B cell (primary cell): Measurements from ENCODE around the gene MOK. TPM values are rescaled to one million over a fixed set of nuclear protein-coding genes. Genes with fewer than 3 reads are reported as not detected.

ENCODE experiments used
- ATAC-seq: fragments of 200-7000 bp; cut with Tn5 transposase; one replicate; pipeline ENCODE4 v1.10.0; 2021; ENCODE audit warnings: low read depth, mild to moderate bottlenecking, moderate number of reproducible peaks, moderate library complexity
- CTCF ChIA-PET: fragments of 350-600 bp; sonication (Branson Sonifier 250); formaldehyde crosslinking; loops from one replicate; lab custom pipeline; 2021; ENCODE audit warnings: antibody characterized with exemption, inconsistent platforms; lab: Charles Lee
- POLR2A ChIA-PET: fragments of 350-600 bp; sonication (Branson Sonifier 250); formaldehyde crosslinking; loops from one replicate; lab custom pipeline; 2021; ENCODE audit warnings: antibody characterized with exemption; lab: Charles Lee
- DNase-seq: peaks from one replicate; pipeline ENCODE4 v3.0.0; 2013
- H2AFZ ChIP-seq: 2 replicates; pipeline ENCODE4 v1.6.1; 2012; ENCODE audit warnings: mild to moderate bottlenecking, low read depth, low read length; ENCODE audit not compliant: insufficient read depth, poor library complexity, severe bottlenecking
- H3K27ac ChIP-seq, 2 donors: 1 replicate in 1 of 2; 2 replicates in 1 of 2; pipeline ENCODE4 v1.5.1; 2012 to 2013; ENCODE audit warnings: low read length in 2 of 2, mild to moderate bottlenecking in 2 of 2, moderate library complexity in 1 of 2
- H3K27me3 ChIP-seq, 4 experiments: fragments of 200-600 bp in 1 of 4; sonication (generic) in 1 of 4; replicated peaks in 1 of 4; 1 replicate in 2 of 4; 2 replicates in 2 of 4; pipeline versions ENCODE4 v1.6.1 to v1.7.0; 2013 to 2016; ENCODE audit warnings: low read length in 3 of 4, mild to moderate bottlenecking in 2 of 4, mixed read lengths in 1 of 4, moderate library complexity in 1 of 4; ENCODE audit not compliant: insufficient read depth in 4 of 4, control insufficient read depth in 3 of 4; ENCODE audit errors: control extremely low read depth in 1 of 4
- H3K36me3 ChIP-seq, 2 experiments: replicated peaks in 1 of 2; 1 replicate in 1 of 2; 2 replicates in 1 of 2; pipeline versions ENCODE4 v1.6.1 to v1.7.1; 2013; ENCODE audit warnings: low read length in 1 of 2; ENCODE audit not compliant: insufficient read depth in 2 of 2, control insufficient read depth in 1 of 2; ENCODE audit errors: control extremely low read depth in 1 of 2, extremely low read depth in 1 of 2
- H3K4me1 ChIP-seq, 2 donors: fragments of 200-600 bp in 1 of 2; sonication (generic) in 1 of 2; 1 replicate in 1 of 2; 2 replicates in 1 of 2; pipeline versions ENCODE4 v1.5.1 to v1.6.1; 2013 to 2017; ENCODE audit warnings: low read length in 2 of 2; ENCODE audit not compliant: control insufficient read depth in 2 of 2, insufficient read depth in 2 of 2
- H3K4me2 ChIP-seq: replicated peaks from 2 replicates; pipeline ENCODE3; 2012; ENCODE audit warnings: mild to moderate bottlenecking, low read depth, low read length; ENCODE audit not compliant: poor library complexity, severe bottlenecking
- H3K4me3 ChIP-seq, 5 experiments: fragments of 200-600 bp in 1 of 5; sonication (generic) in 1 of 5; 1 replicate in 3 of 5; 2 replicates in 2 of 5; pipeline versions ENCODE4 v1.5.1 to v1.7.0; 2011 to 2016; ENCODE audit warnings: low read length in 4 of 5, mild to moderate bottlenecking in 4 of 5, low read depth in 2 of 5, control low read depth in 1 of 5, moderate library complexity in 1 of 5; ENCODE audit not compliant: insufficient read depth in 1 of 5; ENCODE audit errors: control extremely low read depth in 1 of 5, extremely low read depth in 1 of 5
- H3K79me2 ChIP-seq: fragments of 200-600 bp; sonication (generic); one replicate; pipeline ENCODE4 v1.6.0; 2016; ENCODE audit warnings: low read length; ENCODE audit not compliant: control insufficient read depth, insufficient read depth
- H3K9ac ChIP-seq: fragments of 200-600 bp; sonication (generic); 2 replicates; pipeline ENCODE4 v1.6.1; 2017; ENCODE audit warnings: mild to moderate bottlenecking, low read length, moderate library complexity
- H3K9me3 ChIP-seq, 3 donors: one replicate each; pipeline versions ENCODE4 v1.6.1 to v1.7.1; 2013; ENCODE audit warnings: low read length in 2 of 3; ENCODE audit not compliant: control insufficient read depth in 2 of 3, insufficient read depth in 1 of 3; ENCODE audit errors: control extremely low read depth in 1 of 3
- H4K20me1 ChIP-seq: 2 replicates; pipeline ENCODE4 v1.6.0; 2012; ENCODE audit warnings: mild to moderate bottlenecking, low read length; ENCODE audit not compliant: insufficient read depth, control insufficient read depth, poor library complexity, severe bottlenecking
- H3K27ac Mint-ChIP-seq: one replicate; pipeline ENCODE4 v1.8.0; 2021; ENCODE audit warnings: mixed read lengths
- H3K27me3 Mint-ChIP-seq: one replicate; pipeline ENCODE4 v1.8.0; 2021; ENCODE audit warnings: mixed read lengths
- H3K4me1 Mint-ChIP-seq: one replicate; pipeline ENCODE4 v1.8.0; 2021; ENCODE audit warnings: mixed read lengths
- H3K4me3 Mint-ChIP-seq: one replicate; pipeline ENCODE4 v1.8.0; 2021; ENCODE audit warnings: mixed read lengths
- H3K9me3 Mint-ChIP-seq: one replicate; pipeline ENCODE4 v1.8.0; 2022; ENCODE audit warnings: mixed read lengths; ENCODE audit not compliant: insufficient read depth
- CTCF ChIP-seq: fragments of 200-600 bp; IDR thresholded peaks from one replicate; pipeline ENCODE4 v1.8.0; 2022; ENCODE audit warnings: antibody characterized with exemption, mild to moderate bottlenecking
- EZH2 ChIP-seq: IDR thresholded peaks from 2 replicates; pipeline ENCODE4 v1.6.1; 2012; ENCODE audit warnings: borderline replicate concordance, low read depth, mild to moderate bottlenecking, moderate library complexity, low read length; ENCODE audit not compliant: insufficient read depth, poor library complexity, severe bottlenecking
- WGBS: methylation state at CpG from one replicate; pipeline ENCODE4 v1.1.5; 2013; ENCODE audit warnings: missing lambda C conversion rate; ENCODE audit not compliant: insufficient coverage; 5-methylcytosine and 5-hydroxymethylcytosine counted together
- intact Hi-C: fragments of 100-400 bp; cut with micrococcal nuclease; formaldehyde crosslinking; loops from one replicate; pipeline ENCODE4 v1.10.0; 2022
- polyA plus RNA-seq: library from polyadenylated mRNA; depleted of rRNA; stranded (reverse); fragments of >200 nt; gene quantifications from 2 replicates; pipeline ENCODE4 v1.2.3, GENCODE V29; 2012
- total RNA-seq, 2 donors: library from RNA; stranded (reverse); fragments of 120-200 nt in 1 of 2; gene quantifications; 1 replicate in 1 of 2; 2 replicates in 1 of 2; pipeline versions ENCODE4 v1.2.3 to v1.2.4, GENCODE V29; 2013 to 2022

MOK gene
- total and polyA plus RNA-seq, 2 donors (not counting 1 experiment from before 2014, with no cell fraction given): 1.2 to 3.0 TPM

GRCh38 chr14:102223682-102224081 lies 81.3 kb downstream of the MOK start:
- H3K27ac ChIP-seq: no peak overlapping the region
- H3K9ac ChIP-seq: no peak overlapping the region
- no peak overlapping the region for H3K4me3 ChIP-seq
- Mint-ChIP-seq H3K4me3 (no peak overlapping the region), H3K27ac (no peak overlapping the region), H3K9me3 (no peaks in the 10 kb centered on the region), H3K27me3 (no peaks in the 10 kb centered on the region), H3K4me1 (peaks cover 18% of the 10 kb centered on the region)
- ChIA-PET CTCF (interaction anchor here (0.5 kb wide), 1 partner anchor 44 kb away, joined by 3 read pairs; no protein-coding TSS in a partner anchor), POLR2A (no interaction called here)
- peaks cover 39% of the 10 kb centered on the region for H4K20me1 ChIP-seq
- H2AFZ ChIP-seq: no peak overlapping the region
- H3K4me1 ChIP-seq: peaks cover 7 to 23% of the 10 kb centered on the region in 2 donors
- H3K27me3 ChIP-seq: no peaks in the 10 kb centered on the region
- peaks cover 0 to 4% (median 0%) of the 10 kb centered on the region in 3 donors for H3K9me3 ChIP-seq
- TF ChIP-seq EZH2 (no peak), CTCF (no peak)
- H3K36me3 ChIP-seq: peaks cover 0 to 4% of the 10 kb centered on the region in 2 experiments
- intact Hi-C loops: no loop called here
- ATAC-seq (no peak), DNase-seq (no peak)
- H3K4me2 ChIP-seq: no peak overlapping the region
- peaks cover 7% of the 10 kb centered on the region for H3K79me2 ChIP-seq
- WGBS: 98% methylated on average over 4 of the region's 6 CpGs

GRCh38 chr14:102222751-102223150 lies 82.2 kb downstream of the MOK start:
- 98% methylated on average over 20 of the region's 28 CpGs for WGBS
- no peak overlapping the region for H3K27ac Mint-ChIP-seq
- Histone ChIP-seq H3K9ac (no peak overlapping the region), H3K79me2 (peaks cover 7% of the 10 kb centered on the region), H2AFZ (no peak overlapping the region), H3K9me3 (peaks cover 0 to 4% (median 0%) of the 10 kb centered on the region in 3 donors), H3K4me2 (no peak overlapping the region), H4K20me1 (peaks cover 47% of the 10 kb centered on the region), H3K36me3 (peaks cover 0 to 4% of the 10 kb centered on the region in 2 experiments), H3K4me3 (no peak overlapping the region), H3K4me1 (peaks cover 7 to 23% of the 10 kb centered on the region in 2 donors), H3K27ac (no peak overlapping the region), H3K27me3 (no peaks in the 10 kb centered on the region)
- intact Hi-C loops: no loop called here
- no peak overlapping the region for H3K4me3 Mint-ChIP-seq
- POLR2A ChIA-PET: no interaction called here
- DNase-seq: no peak
- ATAC-seq: no peak
- H3K9me3 Mint-ChIP-seq: no peaks in the 10 kb centered on the region
- peaks cover 18% of the 10 kb centered on the region for H3K4me1 Mint-ChIP-seq
- TF ChIP-seq EZH2 (no peak), CTCF (no peak)
- CTCF ChIA-PET: no interaction called here
- H3K27me3 Mint-ChIP-seq: no peaks in the 10 kb centered on the region
